DND-41 (cell line): Measurements from ENCODE around the gene MVB12B.

Experiments used
- ATAC-seq: fragments of 200-7000 bp; cut with Tn5 transposase; 3 replicates; pipeline ENCODE4 v1.9.1; 2021; ENCODE audit warnings: low read depth; ENCODE audit not compliant: insufficient read depth
- DNase-seq: peaks from one replicate; pipeline ENCODE4 v3.0.0-alpha.2; 2020
- H2AFZ ChIP-seq: 2 replicates; pipeline ENCODE4 v1.6.0; 2012; ENCODE audit warnings: low read depth, low read length
- H3K27ac ChIP-seq: 2 replicates; pipeline ENCODE4 v1.5.1; 2012; ENCODE audit warnings: low read length, inconsistent platforms
- H3K27me3 ChIP-seq: fragments of 200-600 bp; sonication (generic); 2 replicates; pipeline ENCODE4 v1.6.0; 2012; ENCODE audit warnings: low read length, mild to moderate bottlenecking, inconsistent platforms; ENCODE audit not compliant: insufficient read depth, poor library complexity
- H3K36me3 ChIP-seq: 2 replicates; pipeline ENCODE4 v1.5.1; 2012; ENCODE audit warnings: low read length, inconsistent platforms; ENCODE audit not compliant: insufficient read depth
- H3K4me1 ChIP-seq: 2 replicates; pipeline ENCODE4 v1.5.1; 2012; ENCODE audit warnings: mild to moderate bottlenecking, low read length; ENCODE audit not compliant: insufficient read depth
- H3K4me2 ChIP-seq: 2 replicates; pipeline ENCODE4 v1.6.0; 2012; ENCODE audit warnings: mild to moderate bottlenecking, moderate library complexity, low read length, inconsistent platforms; ENCODE audit not compliant: insufficient read depth
- H3K4me3 ChIP-seq, 2 experiments: fragments of 200-600 bp in 1 of 2; shearing (Covaris generic) in 1 of 2; 2 replicates each; pipeline ENCODE4 v1.5.1; 2012 to 2016; ENCODE audit warnings: inconsistent platforms in 2 of 2, low read length in 2 of 2, mild to moderate bottlenecking in 2 of 2, low read depth in 1 of 2, moderate library complexity in 1 of 2
- H3K79me2 ChIP-seq: 2 replicates; pipeline ENCODE4 v1.6.0; 2012; ENCODE audit warnings: low read length, inconsistent platforms; ENCODE audit not compliant: insufficient read depth
- H3K9ac ChIP-seq: 2 replicates; pipeline ENCODE4 v1.6.0; 2012; ENCODE audit warnings: low read depth, mild to moderate bottlenecking, inconsistent platforms, low read length, moderate library complexity
- H3K9me3 ChIP-seq: 2 replicates; pipeline ENCODE4 v1.5.1; 2012; ENCODE audit warnings: low read length, moderate library complexity, mild to moderate bottlenecking, inconsistent platforms; ENCODE audit not compliant: insufficient read depth, severe bottlenecking
- H4K20me1 ChIP-seq: 2 replicates; pipeline ENCODE4 v1.6.0; 2012; ENCODE audit warnings: low read length; ENCODE audit not compliant: insufficient read depth
- EZH2 ChIP-seq: IDR thresholded peaks from 3 replicates; pipeline ENCODE4 v1.6.1; 2012; ENCODE audit warnings: borderline replicate concordance, low read depth, mild to moderate bottlenecking, moderate library complexity, low read length, inconsistent platforms; ENCODE audit not compliant: severe bottlenecking
- TF ChIP-seq, protein P1 (sequence below): IDR thresholded peaks from 2 replicates; pipeline ENCODE4 v1.5.1; 2012; ENCODE audit warnings: borderline replicate concordance, low read length, moderate library complexity, mild to moderate bottlenecking; ENCODE audit not compliant: poor library complexity, severe bottlenecking; ENCODE audit errors: extremely low read depth

Gene MVB12B

DNA sequence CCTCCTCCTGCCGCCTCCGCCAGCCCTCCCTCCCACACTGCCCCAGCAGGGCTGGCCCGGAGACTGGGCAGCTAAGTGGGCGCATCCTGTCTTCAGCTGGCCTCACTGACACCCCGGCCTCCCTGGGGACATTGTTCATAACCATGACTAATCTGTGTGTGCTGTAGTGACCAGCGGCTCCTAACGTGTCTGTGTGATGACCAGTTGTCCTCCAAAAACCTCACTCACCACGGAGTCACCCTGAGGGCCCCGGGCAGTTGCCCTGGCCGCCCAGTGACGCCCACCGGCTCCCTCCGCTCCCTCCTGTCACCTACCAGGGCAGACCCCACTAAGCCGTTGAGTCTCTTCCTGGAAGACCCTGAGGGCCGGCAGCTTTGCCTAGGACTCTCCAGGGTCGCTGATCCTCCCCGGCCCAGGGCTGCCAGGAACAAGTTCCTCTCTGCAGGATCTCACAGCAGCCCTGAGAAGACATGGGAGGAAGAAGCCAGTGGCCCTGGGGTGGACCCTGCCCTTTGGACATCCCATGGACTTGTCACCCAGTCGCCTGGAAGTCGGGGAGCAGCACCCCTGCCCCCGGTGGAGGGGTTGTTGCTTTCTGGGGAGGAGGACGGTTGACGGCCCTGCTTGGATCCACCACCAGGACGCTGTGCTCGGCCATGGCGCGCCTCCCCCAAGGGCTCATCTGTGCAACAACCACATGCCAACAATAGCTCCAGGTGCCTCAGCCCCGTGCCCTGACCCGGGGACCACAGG is 176.9 kb downstream of the MVB12B start:
- Histone ChIP-seq H3K9ac (no peak overlapping the region), H3K9me3 (no peaks in the 10 kb centered on the region), H3K27ac (no peak overlapping the region), H4K20me1 (no peaks in the 10 kb centered on the region), H2AFZ (no peak overlapping the region), H3K4me1 (no peaks in the 10 kb centered on the region), H3K4me3 (no peak overlapping the region), H3K79me2 (no peaks in the 10 kb centered on the region), H3K36me3 (no peaks in the 10 kb centered on the region), H3K4me2 (no peak overlapping the region), H3K27me3 (no peaks in the 10 kb centered on the region)
- no peak for DNase-seq
- no peak for ATAC-seq
- TF ChIP-seq EZH2: no peak
- TF ChIP-seq, protein P1, sequence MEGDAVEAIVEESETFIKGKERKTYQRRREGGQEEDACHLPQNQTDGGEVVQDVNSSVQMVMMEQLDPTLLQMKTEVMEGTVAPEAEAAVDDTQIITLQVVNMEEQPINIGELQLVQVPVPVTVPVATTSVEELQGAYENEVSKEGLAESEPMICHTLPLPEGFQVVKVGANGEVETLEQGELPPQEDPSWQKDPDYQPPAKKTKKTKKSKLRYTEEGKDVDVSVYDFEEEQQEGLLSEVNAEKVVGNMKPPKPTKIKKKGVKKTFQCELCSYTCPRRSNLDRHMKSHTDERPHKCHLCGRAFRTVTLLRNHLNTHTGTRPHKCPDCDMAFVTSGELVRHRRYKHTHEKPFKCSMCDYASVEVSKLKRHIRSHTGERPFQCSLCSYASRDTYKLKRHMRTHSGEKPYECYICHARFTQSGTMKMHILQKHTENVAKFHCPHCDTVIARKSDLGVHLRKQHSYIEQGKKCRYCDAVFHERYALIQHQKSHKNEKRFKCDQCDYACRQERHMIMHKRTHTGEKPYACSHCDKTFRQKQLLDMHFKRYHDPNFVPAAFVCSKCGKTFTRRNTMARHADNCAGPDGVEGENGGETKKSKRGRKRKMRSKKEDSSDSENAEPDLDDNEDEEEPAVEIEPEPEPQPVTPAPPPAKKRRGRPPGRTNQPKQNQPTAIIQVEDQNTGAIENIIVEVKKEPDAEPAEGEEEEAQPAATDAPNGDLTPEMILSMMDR: no peak

DNA sequence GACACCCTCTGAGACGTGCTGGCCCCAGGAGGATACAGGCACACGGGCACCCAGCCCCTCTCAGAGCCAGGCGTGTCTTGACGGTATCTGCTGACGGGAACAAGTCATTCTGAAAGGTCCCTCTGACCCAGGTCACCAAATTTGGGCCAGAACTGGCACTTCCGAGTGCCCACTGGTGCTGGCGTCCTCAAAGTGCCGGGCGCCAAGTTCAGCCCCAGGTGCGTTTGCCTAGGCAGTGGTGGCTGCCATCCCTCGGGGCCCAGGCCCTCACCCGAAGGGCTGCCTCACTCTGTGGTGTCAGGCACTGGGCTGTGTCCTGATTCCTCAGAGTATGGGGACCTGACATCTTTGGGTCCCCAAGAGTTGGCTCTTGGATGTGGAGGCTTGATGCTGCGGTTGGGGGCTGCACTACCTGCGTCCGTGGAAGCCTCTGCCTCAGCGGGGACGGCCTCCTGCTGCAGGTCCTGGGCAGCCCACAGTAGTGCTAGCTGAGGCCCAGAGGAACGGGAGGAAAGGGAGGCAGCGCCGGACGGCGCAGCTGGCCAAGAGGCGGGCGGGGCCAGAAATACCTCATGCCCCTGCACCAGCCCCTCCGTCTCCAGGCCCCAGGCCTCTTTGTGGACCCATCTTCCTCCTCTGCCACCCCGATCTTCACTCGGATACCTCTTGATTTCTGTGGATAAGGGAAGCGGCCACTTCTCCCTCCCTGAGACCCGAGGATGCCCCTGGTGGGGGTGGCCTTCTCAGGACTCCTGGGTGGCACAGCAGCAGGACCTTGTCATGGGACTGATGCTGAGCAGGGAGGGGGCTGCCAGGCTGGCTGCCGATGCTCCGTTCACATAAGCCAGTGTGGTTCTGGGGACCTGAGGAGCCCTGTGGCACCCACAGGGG is 177.7 kb downstream of the MVB12B start:
- no peaks in the 10 kb centered on the region for H3K4me1 ChIP-seq
- no peak for DNase-seq
- TF ChIP-seq, protein P1: no peak
- no peak for TF ChIP-seq EZH2
- no peaks in the 10 kb centered on the region for H3K79me2 ChIP-seq
- H3K9me3 ChIP-seq: no peaks in the 10 kb centered on the region
- H3K4me2 ChIP-seq: no peak overlapping the region
- no peak for ATAC-seq
- H3K27me3 ChIP-seq: no peaks in the 10 kb centered on the region
- no peak overlapping the region for H2AFZ ChIP-seq
- H3K27ac ChIP-seq: no peak overlapping the region
- H3K4me3 ChIP-seq: no peak overlapping the region
- no peaks in the 10 kb centered on the region for H3K36me3 ChIP-seq
- no peaks in the 10 kb centered on the region for H4K20me1 ChIP-seq
- no peak overlapping the region for H3K9ac ChIP-seq

DNA sequence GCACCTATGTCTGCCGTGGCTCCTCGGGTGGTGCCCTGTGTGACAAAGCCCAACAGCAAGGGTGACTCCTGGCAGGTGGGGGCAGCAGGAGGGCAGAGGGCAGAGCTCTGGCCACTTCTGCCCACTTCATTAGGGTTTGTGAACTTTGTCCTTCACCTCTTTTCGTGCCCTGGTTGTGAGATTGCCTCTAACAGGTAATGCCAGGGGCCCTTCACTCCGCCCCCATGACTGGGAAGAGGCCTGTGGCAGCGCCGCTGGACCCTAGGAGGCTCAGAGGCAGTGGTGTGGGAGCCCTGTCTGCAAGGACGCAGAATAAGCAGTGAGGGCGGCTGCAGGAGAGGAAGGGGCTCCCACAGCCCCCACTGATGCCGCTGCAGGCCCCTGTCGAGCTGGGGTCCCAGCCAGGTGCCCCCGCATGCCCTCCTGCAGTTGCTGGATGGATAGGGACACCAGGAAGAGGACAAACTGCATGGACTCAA is 178.4 kb downstream of the MVB12B start:
- Histone ChIP-seq H3K4me1 (no peaks in the 10 kb centered on the region), H2AFZ (no peak overlapping the region), H3K27me3 (no peaks in the 10 kb centered on the region), H4K20me1 (no peaks in the 10 kb centered on the region), H3K4me3 (no peak overlapping the region), H3K9me3 (no peaks in the 10 kb centered on the region), H3K9ac (no peak overlapping the region), H3K79me2 (no peaks in the 10 kb centered on the region), H3K27ac (no peak overlapping the region), H3K4me2 (no peak overlapping the region), H3K36me3 (no peaks in the 10 kb centered on the region)
- DNase-seq: no peak
- no peak for TF ChIP-seq EZH2
- TF ChIP-seq, protein P1: no peak
- no peak for ATAC-seq
